ENCODE measurements around the gene ITSN2. TPM values are rescaled to one million over a fixed set of nuclear protein-coding genes. Genes with fewer than 3 reads are reported as not detected.

The ITSN2 gene
- total and polyA plus RNA-seq, 3 experiments from 2014 or later: 71.2 to 76.7 (median 76.1) TPM

GRCh38 chr2:24272907-24273306 lies 87.4 kb downstream of the ITSN2 start:
- no peaks in the 10 kb centered on the region for H3K9me3 Mint-ChIP-seq
- POLR2A ChIA-PET: no interaction called here
- Histone ChIP-seq H3K36me3 (ENCODE audit: insufficient read depth, low read length) (peaks cover 42% of the 10 kb centered on the region), H3K9me3 (ENCODE audit: low read length) (no peaks in the 10 kb centered on the region), H3K4me1 (ENCODE audit: insufficient read depth, low read length) (no peaks in the 10 kb centered on the region), H3K27ac (ENCODE audit: low read depth, low read length) (no peak overlapping the region), H3K4me3 (ENCODE audit: low read length) (no peak overlapping the region), H3K27me3 (ENCODE audit: insufficient read depth, low read length, poor library complexity, severe bottlenecking) (no peaks in the 10 kb centered on the region)
- CTCF ChIA-PET: no interaction called here
- H3K4me1 Mint-ChIP-seq: peaks cover 0 to 3% (median 0%) of the 10 kb centered on the region in 3 donors
- H3K27ac Mint-ChIP-seq: peak overlapping the region in 3 of 8 donors; percentile 20 to 49 (median 30)
- no peak for DNase-seq
- H3K4me3 Mint-ChIP-seq: no peak overlapping the region
- peaks cover 0 to 84% (median 13%) of the 10 kb centered on the region in 3 donors for H3K36me3 Mint-ChIP-seq
- peaks cover 0 to 1% of the 10 kb centered on the region in 2 donors for H3K27me3 Mint-ChIP-seq

- peaks cover 0 to 3% (median 0%) of the 10 kb centered on the region in 3 donors for H3K4me1 Mint-ChIP-seq
- H3K36me3 ChIP-seq (ENCODE audit: insufficient read depth, low read length): peaks cover 42% of the 10 kb centered on the region
- CTCF ChIA-PET: interaction anchor here (0.7 kb wide), 1 partner anchor 92 kb away, joined by 3 read pairs; no protein-coding TSS in a partner anchor
- DNase-seq: no peak
- H3K9me3 Mint-ChIP-seq: no peaks in the 10 kb centered on the region
- H3K4me3 Mint-ChIP-seq: no peak overlapping the region
- H3K4me3 ChIP-seq (ENCODE audit: low read length): no peak overlapping the region
- POLR2A ChIA-PET: no interaction called here
- no peak overlapping the region for H3K27ac ChIP-seq (ENCODE audit: low read depth, low read length)
- peak overlapping the region in 2 of 8 donors; percentile 20 to 49 for H3K27ac Mint-ChIP-seq
- no peaks in the 10 kb centered on the region for H3K4me1 ChIP-seq (ENCODE audit: insufficient read depth, low read length)
- H3K27me3 ChIP-seq (ENCODE audit: insufficient read depth, low read length, poor library complexity, severe bottlenecking): no peaks in the 10 kb centered on the region
- H3K36me3 Mint-ChIP-seq: peaks cover 0 to 86% (median 15%) of the 10 kb centered on the region in 3 donors
- H3K9me3 ChIP-seq (ENCODE audit: low read length): no peaks in the 10 kb centered on the region
- peaks cover 0 to 1% of the 10 kb centered on the region in 2 donors for H3K27me3 Mint-ChIP-seq
Observed at GRCh38 chr2:24272161-24272802, 88.1 kb downstream of the ITSN2 start.

DNA sequence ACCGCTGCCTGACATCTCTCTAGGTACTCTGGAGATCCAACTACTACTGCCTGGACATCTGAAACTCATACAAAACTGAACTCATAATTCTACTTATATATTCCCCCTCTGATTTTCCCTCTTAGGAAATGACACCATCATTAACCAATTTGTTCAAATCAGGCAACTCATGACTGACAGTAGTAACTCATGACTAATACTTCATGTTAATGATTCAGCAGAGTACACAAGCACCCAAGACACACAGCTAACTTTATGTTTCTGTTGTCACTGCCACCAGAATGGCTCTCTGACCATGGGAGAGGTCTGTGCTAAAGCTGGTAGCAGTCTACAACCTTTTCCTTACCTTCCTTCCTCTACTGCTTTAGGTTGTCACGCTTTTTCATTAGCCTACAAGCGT lies 91.1 kb downstream of the ITSN2 start:
- peaks cover 0 to 3% (median 0%) of the 10 kb centered on the region in 3 donors for H3K4me1 Mint-ChIP-seq
- Histone ChIP-seq H3K27ac (ENCODE audit: low read depth, low read length) (no peak overlapping the region), H3K4me1 (ENCODE audit: insufficient read depth, low read length) (no peaks in the 10 kb centered on the region), H3K4me3 (ENCODE audit: low read length) (no peak overlapping the region), H3K9me3 (ENCODE audit: low read length) (no peaks in the 10 kb centered on the region), H3K27me3 (ENCODE audit: insufficient read depth, low read length, poor library complexity, severe bottlenecking) (no peaks in the 10 kb centered on the region), H3K36me3 (ENCODE audit: insufficient read depth, low read length) (peaks cover 35% of the 10 kb centered on the region)
- ChIA-PET CTCF (no interaction called here), POLR2A (no interaction called here)
- peak overlapping the region in 4 of 8 donors; percentile 6 to 58 (median 28) for H3K27ac Mint-ChIP-seq
- H3K4me3 Mint-ChIP-seq: no peak overlapping the region
- peaks cover 0 to 1% of the 10 kb centered on the region in 2 donors for H3K27me3 Mint-ChIP-seq
- no peaks in the 10 kb centered on the region for H3K9me3 Mint-ChIP-seq
- DNase-seq: no peak
- peaks cover 0 to 84% (median 22%) of the 10 kb centered on the region in 3 donors for H3K36me3 Mint-ChIP-seq

DNA sequence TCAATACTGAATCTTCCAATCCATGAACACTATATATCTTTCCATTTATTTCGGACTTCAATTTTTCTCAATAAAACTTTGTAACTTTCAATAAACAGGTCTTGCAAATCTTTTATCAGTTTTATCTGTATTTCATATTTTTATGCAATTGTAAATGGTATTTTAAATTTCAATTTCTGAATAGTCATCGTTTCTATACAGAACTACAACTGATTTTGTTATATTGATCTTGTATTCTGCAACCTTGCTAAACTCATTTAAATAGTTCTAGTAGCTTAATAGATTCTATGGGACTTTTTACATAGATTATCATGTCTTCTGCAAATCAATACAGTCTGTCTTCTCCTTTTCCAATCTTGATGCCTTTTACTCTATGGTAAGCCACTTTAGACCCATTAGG lies 95.1 kb downstream of the ITSN2 start:
- ChIA-PET POLR2A (no interaction called here), CTCF (no interaction called here)
- no peak for DNase-seq
- peaks cover 0 to 1% of the 10 kb centered on the region in 2 donors for H3K27me3 Mint-ChIP-seq
- Histone ChIP-seq H3K27ac (ENCODE audit: low read depth, low read length) (no peak overlapping the region), H3K36me3 (ENCODE audit: insufficient read depth, low read length) (peaks cover 19% of the 10 kb centered on the region), H3K4me3 (ENCODE audit: low read length) (no peak overlapping the region), H3K9me3 (ENCODE audit: low read length) (no peaks in the 10 kb centered on the region), H3K4me1 (ENCODE audit: insufficient read depth, low read length) (no peaks in the 10 kb centered on the region), H3K27me3 (ENCODE audit: insufficient read depth, low read length, poor library complexity, severe bottlenecking) (no peaks in the 10 kb centered on the region)
- H3K36me3 Mint-ChIP-seq: peaks cover 0 to 75% (median 27%) of the 10 kb centered on the region in 3 donors
- no peak overlapping the region for H3K4me3 Mint-ChIP-seq
- no peaks in the 10 kb centered on the region for H3K9me3 Mint-ChIP-seq
- H3K4me1 Mint-ChIP-seq: peaks cover 0 to 5% (median 4%) of the 10 kb centered on the region in 3 donors
- peak overlapping the region in 2 of 8 donors; percentile 19 to 88 for H3K27ac Mint-ChIP-seq

GRCh38 chr2:24262421-24262970 lies 97.8 kb downstream of the ITSN2 start:
- ChIA-PET CTCF (no interaction called here), POLR2A (interaction anchor here (0.7 kb wide), 1 partner anchor 210 kb away, joined by 3 read pairs; no protein-coding TSS in a partner anchor)

GRCh38 chr2:24261441-24261840 lies 98.9 kb downstream of the ITSN2 start:
- POLR2A ChIA-PET: no interaction called here
- H3K9me3 ChIP-seq (ENCODE audit: low read length): no peaks in the 10 kb centered on the region
- H3K4me3 Mint-ChIP-seq: no peak overlapping the region
- peak overlapping the region in 1 of 8 donors; percentile 18 for H3K27ac Mint-ChIP-seq
- peaks cover 27% of the 10 kb centered on the region for H3K36me3 ChIP-seq (ENCODE audit: insufficient read depth, low read length)
- H3K36me3 Mint-ChIP-seq: peaks cover 0 to 53% (median 32%) of the 10 kb centered on the region in 3 donors
- peaks cover 0 to 4% (median 3%) of the 10 kb centered on the region in 3 donors for H3K4me1 Mint-ChIP-seq
- H3K27me3 ChIP-seq (ENCODE audit: insufficient read depth, low read length, poor library complexity, severe bottlenecking): no peaks in the 10 kb centered on the region
- H3K4me1 ChIP-seq (ENCODE audit: insufficient read depth, low read length): no peaks in the 10 kb centered on the region
- DNase-seq: no peak
- no peaks in the 10 kb centered on the region for H3K9me3 Mint-ChIP-seq
- H3K4me3 ChIP-seq (ENCODE audit: low read length): no peak overlapping the region
- H3K27me3 Mint-ChIP-seq: no peaks in the 10 kb centered on the region
- no peak overlapping the region for H3K27ac ChIP-seq (ENCODE audit: low read depth, low read length)
- CTCF ChIA-PET: no interaction called here

More at GRCh38 chr2:24262421-24262970, 97.8 kb downstream of the ITSN2 start:
- DNase-seq: no peak
- H3K36me3 ChIP-seq (ENCODE audit: insufficient read depth, low read length): peaks cover 23% of the 10 kb centered on the region
- H3K4me1 Mint-ChIP-seq: peaks cover 0 to 4% (median 3%) of the 10 kb centered on the region in 3 donors
- H3K27me3 Mint-ChIP-seq: no peaks in the 10 kb centered on the region
- H3K36me3 Mint-ChIP-seq: peaks cover 0 to 50% (median 29%) of the 10 kb centered on the region in 3 donors
- no peaks in the 10 kb centered on the region for H3K4me1 ChIP-seq (ENCODE audit: insufficient read depth, low read length)
- H3K27ac Mint-ChIP-seq: peak overlapping the region in 7 of 8 donors; percentile 5 to 67 (median 32)
- H3K4me3 Mint-ChIP-seq: no peak overlapping the region
- H3K9me3 Mint-ChIP-seq: no peaks in the 10 kb centered on the region
- no peak overlapping the region for H3K27ac ChIP-seq (ENCODE audit: low read depth, low read length)
- H3K9me3 ChIP-seq (ENCODE audit: low read length): no peaks in the 10 kb centered on the region
- no peak overlapping the region for H3K4me3 ChIP-seq (ENCODE audit: low read length)
- no peaks in the 10 kb centered on the region for H3K27me3 ChIP-seq (ENCODE audit: insufficient read depth, low read length, poor library complexity, severe bottlenecking)

DNA sequence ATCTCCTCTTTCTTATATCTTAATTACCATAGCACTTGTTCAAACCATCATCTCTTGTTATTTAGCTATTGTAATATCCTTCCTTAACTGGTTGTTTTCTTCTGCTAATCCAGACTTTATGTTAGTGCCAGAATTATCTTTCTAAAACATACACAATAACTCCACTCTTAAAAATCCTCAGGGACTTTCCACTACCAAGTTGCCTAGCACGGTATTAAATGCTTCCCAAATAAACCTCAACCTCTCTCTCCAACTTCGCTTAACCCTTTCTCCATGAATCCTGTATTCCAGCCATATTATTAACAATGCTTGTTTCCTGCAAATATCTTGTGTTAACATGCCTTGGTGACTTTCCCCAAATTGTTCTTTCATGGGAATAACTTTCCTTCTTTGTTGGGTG lies 101.0 kb downstream of the ITSN2 start:
- Histone ChIP-seq H3K4me3 (ENCODE audit: low read length) (no peak overlapping the region), H3K9me3 (ENCODE audit: low read length) (no peaks in the 10 kb centered on the region), H3K4me1 (ENCODE audit: insufficient read depth, low read length) (no peaks in the 10 kb centered on the region), H3K27me3 (ENCODE audit: insufficient read depth, low read length, poor library complexity, severe bottlenecking) (no peaks in the 10 kb centered on the region), H3K36me3 (ENCODE audit: insufficient read depth, low read length) (peaks cover 27% of the 10 kb centered on the region), H3K27ac (ENCODE audit: low read depth, low read length) (no peak overlapping the region)
- H3K4me3 Mint-ChIP-seq: no peak overlapping the region
- H3K27ac Mint-ChIP-seq: no peak overlapping the region
- no peaks in the 10 kb centered on the region for H3K27me3 Mint-ChIP-seq
- H3K4me1 Mint-ChIP-seq: peaks cover 0 to 4% (median 2%) of the 10 kb centered on the region in 3 donors
- H3K9me3 Mint-ChIP-seq: no peaks in the 10 kb centered on the region
- ChIA-PET POLR2A (no interaction called here), CTCF (no interaction called here)
- peaks cover 0 to 45% (median 26%) of the 10 kb centered on the region in 3 donors for H3K36me3 Mint-ChIP-seq
- DNase-seq: no peak

- peaks cover 33% of the 10 kb centered on the region for H3K36me3 ChIP-seq (ENCODE audit: insufficient read depth, low read length)
- peaks cover 0 to 47% (median 28%) of the 10 kb centered on the region in 3 donors for H3K36me3 Mint-ChIP-seq
- H3K4me3 ChIP-seq (ENCODE audit: low read length): no peak overlapping the region
- H3K27ac Mint-ChIP-seq: no peak overlapping the region
- H3K27me3 ChIP-seq (ENCODE audit: insufficient read depth, low read length, poor library complexity, severe bottlenecking): no peaks in the 10 kb centered on the region
- H3K27ac ChIP-seq (ENCODE audit: low read depth, low read length): no peak overlapping the region
- H3K9me3 ChIP-seq (ENCODE audit: low read length): no peaks in the 10 kb centered on the region
- ChIA-PET CTCF (no interaction called here), POLR2A (no interaction called here)
- H3K9me3 Mint-ChIP-seq: no peaks in the 10 kb centered on the region
- peaks cover 0 to 4% (median 2%) of the 10 kb centered on the region in 3 donors for H3K4me1 Mint-ChIP-seq
- H3K27me3 Mint-ChIP-seq: no peaks in the 10 kb centered on the region
- no peak overlapping the region for H3K4me3 Mint-ChIP-seq
- H3K4me1 ChIP-seq (ENCODE audit: insufficient read depth, low read length): no peaks in the 10 kb centered on the region
- no peak for DNase-seq
Observed at GRCh38 chr2:24258718-24259117, 101.6 kb downstream of the ITSN2 start.
